ENCODE measurements around the gene PCDH18. TPM values are rescaled to one million over a fixed set of nuclear protein-coding genes. Genes with fewer than 3 reads are reported as not detected.
A peak's percentile ranks its signal among the peaks of the same experiment; 100 is the strongest.

Gene PCDH18, protein sequence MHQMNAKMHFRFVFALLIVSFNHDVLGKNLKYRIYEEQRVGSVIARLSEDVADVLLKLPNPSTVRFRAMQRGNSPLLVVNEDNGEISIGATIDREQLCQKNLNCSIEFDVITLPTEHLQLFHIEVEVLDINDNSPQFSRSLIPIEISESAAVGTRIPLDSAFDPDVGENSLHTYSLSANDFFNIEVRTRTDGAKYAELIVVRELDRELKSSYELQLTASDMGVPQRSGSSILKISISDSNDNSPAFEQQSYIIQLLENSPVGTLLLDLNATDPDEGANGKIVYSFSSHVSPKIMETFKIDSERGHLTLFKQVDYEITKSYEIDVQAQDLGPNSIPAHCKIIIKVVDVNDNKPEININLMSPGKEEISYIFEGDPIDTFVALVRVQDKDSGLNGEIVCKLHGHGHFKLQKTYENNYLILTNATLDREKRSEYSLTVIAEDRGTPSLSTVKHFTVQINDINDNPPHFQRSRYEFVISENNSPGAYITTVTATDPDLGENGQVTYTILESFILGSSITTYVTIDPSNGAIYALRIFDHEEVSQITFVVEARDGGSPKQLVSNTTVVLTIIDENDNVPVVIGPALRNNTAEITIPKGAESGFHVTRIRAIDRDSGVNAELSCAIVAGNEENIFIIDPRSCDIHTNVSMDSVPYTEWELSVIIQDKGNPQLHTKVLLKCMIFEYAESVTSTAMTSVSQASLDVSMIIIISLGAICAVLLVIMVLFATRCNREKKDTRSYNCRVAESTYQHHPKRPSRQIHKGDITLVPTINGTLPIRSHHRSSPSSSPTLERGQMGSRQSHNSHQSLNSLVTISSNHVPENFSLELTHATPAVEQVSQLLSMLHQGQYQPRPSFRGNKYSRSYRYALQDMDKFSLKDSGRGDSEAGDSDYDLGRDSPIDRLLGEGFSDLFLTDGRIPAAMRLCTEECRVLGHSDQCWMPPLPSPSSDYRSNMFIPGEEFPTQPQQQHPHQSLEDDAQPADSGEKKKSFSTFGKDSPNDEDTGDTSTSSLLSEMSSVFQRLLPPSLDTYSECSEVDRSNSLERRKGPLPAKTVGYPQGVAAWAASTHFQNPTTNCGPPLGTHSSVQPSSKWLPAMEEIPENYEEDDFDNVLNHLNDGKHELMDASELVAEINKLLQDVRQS
- total RNA-seq (2014; rRNA removed; shearing (Covaris generic)): 15.1 and 19.0 TPM in 2 replicates

- peaks cover 27% of the 10 kb centered on the region for H3K36me3 ChIP-seq
Observed at GRCh38 chr4:137531986-137532868, at the start of gene PCDH18. Gene PCDH18, minus strand, starts transcription at chr4:137532494. Its CDS starts 406 bp downstream, at chr4:137532088.

DNA sequence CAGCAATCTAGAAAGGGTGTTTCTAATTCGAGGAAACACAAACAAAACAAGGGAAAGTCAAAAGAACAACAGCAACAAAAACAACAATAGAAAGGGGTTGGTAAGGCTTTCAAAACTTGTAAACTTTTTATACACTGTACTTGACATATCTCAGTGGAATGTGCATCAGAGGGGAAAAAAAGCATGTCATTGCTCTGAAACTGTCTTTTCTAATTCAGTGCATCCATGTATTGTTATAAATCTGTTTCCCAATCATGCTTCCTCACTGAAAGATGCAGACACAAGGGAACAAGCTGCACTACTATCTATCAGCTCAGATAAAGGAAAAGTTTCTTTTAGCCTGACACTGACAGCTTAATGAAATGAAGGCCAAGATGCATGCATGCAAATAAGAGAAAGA is 44.2 kb upstream of the PCDH18 start:
- Histone ChIP-seq H3K27ac (no peak overlapping the region), H3K4me1 (replicated peaks) (peaks cover 5% of the 10 kb centered on the region; the same call in 1 of the 2 replicates), H3K9me3 (replicated peaks) (no peaks in the 10 kb centered on the region), H3K4me3 (no peak overlapping the region), H3K27me3 (replicated peaks) (no peaks in the 10 kb centered on the region), H3K36me3 (no peaks in the 10 kb centered on the region)
- DNase-seq (ENCODE audit: low read depth in 1 of 2, low spot score in 2 of 2): no peak

More at GRCh38 chr4:137531986-137532868, at the start of gene PCDH18:
- peak; percentile 77 to 89 for DNase-seq (ENCODE audit: low read depth in 1 of 2, low spot score in 2 of 2)
- Histone ChIP-seq H3K4me3 (peak within 1 kb of the TSS; percentile 50), H3K27me3 (replicated peaks) (no peaks in the 10 kb centered on the region), H3K9me3 (replicated peaks) (no peaks in the 10 kb centered on the region), H3K27ac (peak within 1 kb of the TSS; percentile 44), H3K4me1 (replicated peaks) (peaks cover 29% of the 10 kb centered on the region)

DNA sequence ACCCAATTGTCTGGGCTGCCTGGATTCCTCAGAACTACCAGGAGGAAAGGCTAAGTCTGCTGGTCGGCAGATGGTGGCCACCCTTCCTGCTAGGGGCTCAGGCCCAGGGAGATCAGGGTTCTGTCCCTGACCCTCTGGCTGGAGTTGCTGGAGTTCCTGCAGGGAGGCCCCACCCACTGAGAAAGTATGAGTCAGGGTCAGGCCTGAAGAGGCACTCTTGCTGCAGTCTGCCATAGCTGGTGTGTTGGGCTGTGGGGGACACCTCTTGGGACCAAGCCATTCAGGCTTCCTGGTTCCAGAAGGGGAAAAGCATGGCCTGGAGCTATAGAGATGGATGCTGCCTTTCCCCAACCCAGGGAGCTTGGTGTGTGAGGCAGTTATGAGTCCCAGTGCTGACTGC is 40.4 kb upstream of the PCDH18 start:
- DNase-seq (ENCODE audit: low read depth in 1 of 2, low spot score in 2 of 2): no peak
- peaks cover 5% of the 10 kb centered on the region; the same call in 1 of the 2 replicates for H3K4me1 ChIP-seq (replicated peaks)
- no peaks in the 10 kb centered on the region for H3K9me3 ChIP-seq (replicated peaks)
- no peak overlapping the region for H3K4me3 ChIP-seq
- H3K36me3 ChIP-seq: no peaks in the 10 kb centered on the region
- no peaks in the 10 kb centered on the region for H3K27me3 ChIP-seq (replicated peaks)
- no peak overlapping the region for H3K27ac ChIP-seq

- DNase-seq (ENCODE audit: low read depth in 1 of 2, low spot score in 2 of 2): no peak
- H3K27me3 ChIP-seq (replicated peaks): no peaks in the 10 kb centered on the region
Observed at GRCh38 chr4:137572163-137572562, 39.9 kb upstream of the PCDH18 start.

DNA sequence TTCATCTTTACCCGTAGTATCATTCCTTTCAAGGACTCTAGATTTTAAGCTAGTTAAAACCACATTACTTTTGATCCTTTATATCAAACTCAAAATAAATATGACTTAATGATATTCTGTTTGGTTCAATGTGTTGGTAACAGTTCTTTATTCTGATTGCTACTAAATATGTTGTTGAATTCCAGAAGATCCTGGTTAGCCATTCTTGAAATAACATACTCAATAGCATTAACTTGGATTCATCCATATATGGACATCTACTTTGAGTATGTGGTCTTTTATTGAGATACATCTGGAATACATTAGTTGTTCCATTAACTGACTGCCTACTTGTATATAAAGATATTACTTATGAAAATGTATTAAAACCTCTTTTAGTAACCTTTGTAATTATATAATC is 27.5 kb upstream of the PCDH18 start:
- Histone ChIP-seq H3K27ac (no peak overlapping the region), H3K4me1 (replicated peaks) (peaks cover 6% of the 10 kb centered on the region; the same call in 1 of the 2 replicates), H3K4me3 (no peak overlapping the region), H3K36me3 (no peaks in the 10 kb centered on the region), H3K27me3 (replicated peaks) (no peaks in the 10 kb centered on the region), H3K9me3 (replicated peaks) (no peaks in the 10 kb centered on the region)
- DNase-seq (ENCODE audit: low read depth in 1 of 2, low spot score in 2 of 2): no peak

More at GRCh38 chr4:137572163-137572562, 39.9 kb upstream of the PCDH18 start:
- H3K27ac ChIP-seq: no peak overlapping the region
- no peaks in the 10 kb centered on the region for H3K9me3 ChIP-seq (replicated peaks)
- no peak overlapping the region for H3K4me3 ChIP-seq
- no peaks in the 10 kb centered on the region for H3K36me3 ChIP-seq
- H3K4me1 ChIP-seq (replicated peaks): peaks cover 5% of the 10 kb centered on the region; the same call in 1 of the 2 replicates

GRCh38 chr4:137558951-137559350 is 26.7 kb upstream of the PCDH18 start:
- Histone ChIP-seq H3K9me3 (replicated peaks) (no peaks in the 10 kb centered on the region), H3K36me3 (no peaks in the 10 kb centered on the region), H3K4me1 (replicated peaks) (peaks cover 6% of the 10 kb centered on the region; the same call in 1 of the 2 replicates), H3K27ac (no peak overlapping the region), H3K27me3 (replicated peaks) (no peaks in the 10 kb centered on the region), H3K4me3 (no peak overlapping the region)
- no peak for DNase-seq (ENCODE audit: low read depth in 1 of 2, low spot score in 2 of 2)

DNA sequence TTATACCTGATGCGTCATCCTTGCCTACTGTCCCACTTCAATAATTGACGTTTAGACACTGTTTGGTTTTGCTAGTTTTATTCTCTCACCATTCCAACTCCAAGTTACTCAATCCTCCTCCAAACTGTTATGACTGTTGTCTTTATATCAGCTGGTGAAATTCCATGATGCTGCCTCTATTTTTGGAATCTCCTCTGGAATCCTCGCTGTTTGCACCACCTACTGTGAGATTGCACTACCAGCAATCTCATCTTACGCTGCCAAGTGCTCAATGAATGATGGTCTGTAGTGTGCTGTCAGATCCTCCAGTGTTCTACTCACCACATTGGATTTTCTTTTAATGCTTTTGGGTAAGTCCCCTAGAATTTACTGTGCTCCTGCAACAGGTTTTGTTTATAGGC is 13.2 kb upstream of the PCDH18 start:
- no peak for DNase-seq (ENCODE audit: low read depth in 1 of 2, low spot score in 2 of 2)
- Histone ChIP-seq H3K27me3 (replicated peaks) (no peaks in the 10 kb centered on the region), H3K4me3 (no peak overlapping the region), H3K27ac (no peak overlapping the region), H3K4me1 (replicated peaks) (no peaks in the 10 kb centered on the region; the same call in 1 of the 2 replicates), H3K36me3 (no peaks in the 10 kb centered on the region), H3K9me3 (replicated peaks) (no peaks in the 10 kb centered on the region)

DNA sequence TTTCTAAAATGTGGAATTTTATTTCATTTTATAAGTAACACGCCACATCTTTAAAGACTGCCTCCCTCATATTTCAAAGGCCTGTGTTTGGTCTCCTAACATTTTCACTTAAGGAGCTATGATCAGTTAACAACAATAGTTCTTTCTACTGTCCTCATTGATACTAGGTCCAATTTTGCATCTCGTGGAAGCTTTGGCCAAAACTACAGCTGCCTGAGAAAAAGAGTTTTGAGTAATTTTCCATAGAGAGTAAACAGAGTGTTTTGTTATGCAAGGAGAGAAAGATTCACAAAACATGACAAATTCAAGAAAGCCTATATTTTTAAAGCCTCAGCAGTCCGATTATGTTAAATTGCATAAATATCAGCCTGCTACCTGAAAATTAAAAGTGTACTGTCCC is 11.4 kb upstream of the PCDH18 start:
- Histone ChIP-seq H3K9me3 (replicated peaks) (no peaks in the 10 kb centered on the region), H3K4me3 (no peak overlapping the region), H3K36me3 (no peaks in the 10 kb centered on the region), H3K27me3 (replicated peaks) (no peaks in the 10 kb centered on the region), H3K27ac (no peak overlapping the region), H3K4me1 (replicated peaks) (no peaks in the 10 kb centered on the region; the same call in 1 of the 2 replicates)
- DNase-seq (ENCODE audit: low read depth in 1 of 2, low spot score in 2 of 2): no peak

DNA sequence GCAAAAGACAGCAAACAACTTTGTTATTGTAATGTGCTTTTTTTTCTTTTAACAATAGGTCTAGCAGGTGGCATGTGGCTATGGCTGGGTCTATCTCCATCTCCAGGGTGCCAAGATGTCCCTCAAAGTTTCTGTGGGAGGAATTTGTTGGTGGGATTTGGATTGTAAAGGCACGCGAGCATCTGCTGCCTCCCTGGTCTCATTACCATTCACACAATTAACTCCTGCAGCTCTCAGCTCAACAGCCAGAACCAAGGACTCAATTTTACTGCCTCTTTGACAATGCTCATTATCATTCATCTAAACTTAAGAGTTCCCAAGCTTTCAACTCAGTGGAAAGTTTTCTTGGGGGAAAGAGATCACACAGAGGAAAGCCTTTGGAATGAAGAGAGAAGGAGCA is 10.9 kb upstream of the PCDH18 start:
- no peak for DNase-seq (ENCODE audit: low read depth in 1 of 2, low spot score in 2 of 2)
- Histone ChIP-seq H3K4me3 (no peak overlapping the region), H3K27ac (no peak overlapping the region), H3K9me3 (replicated peaks) (no peaks in the 10 kb centered on the region), H3K27me3 (replicated peaks) (no peaks in the 10 kb centered on the region), H3K36me3 (no peaks in the 10 kb centered on the region), H3K4me1 (replicated peaks) (no peaks in the 10 kb centered on the region; the same call in 1 of the 2 replicates)

- Histone ChIP-seq H3K27me3 (replicated peaks) (no peaks in the 10 kb centered on the region), H3K4me1 (replicated peaks) (peaks cover 2% of the 10 kb centered on the region; the same call in 1 of the 2 replicates), H3K27ac (no peak overlapping the region), H3K4me3 (peak overlapping the region; percentile 2; the same call in 1 of the 2 replicates), H3K9me3 (replicated peaks) (no peaks in the 10 kb centered on the region), H3K36me3 (no peaks in the 10 kb centered on the region)
- DNase-seq (ENCODE audit: low read depth in 1 of 2, low spot score in 2 of 2): no peak
Observed at GRCh38 chr4:137541876-137542646, 9.8 kb upstream of the PCDH18 start.

GRCh38 chr4:137541181-137541580 is 8.9 kb upstream of the PCDH18 start:
- Histone ChIP-seq H3K4me1 (replicated peaks) (peaks cover 3% of the 10 kb centered on the region; the same call in 1 of the 2 replicates), H3K9me3 (replicated peaks) (no peaks in the 10 kb centered on the region), H3K27ac (no peak overlapping the region), H3K36me3 (no peaks in the 10 kb centered on the region), H3K27me3 (replicated peaks) (no peaks in the 10 kb centered on the region), H3K4me3 (no peak overlapping the region)
- DNase-seq (ENCODE audit: low read depth in 1 of 2, low spot score in 2 of 2): no peak

GRCh38 chr4:137540356-137540755 is 8.1 kb upstream of the PCDH18 start:
- Histone ChIP-seq H3K9me3 (replicated peaks) (no peaks in the 10 kb centered on the region), H3K36me3 (no peaks in the 10 kb centered on the region), H3K4me1 (replicated peaks) (peaks cover 3% of the 10 kb centered on the region; the same call in 1 of the 2 replicates), H3K4me3 (no peak overlapping the region), H3K27me3 (replicated peaks) (no peaks in the 10 kb centered on the region), H3K27ac (no peak overlapping the region)
- DNase-seq (ENCODE audit: low read depth in 1 of 2, low spot score in 2 of 2): no peak
